Ascending aorta (tissue), 2 donors: ENCODE data around the gene PHOX2B. TPM values are rescaled to one million over a fixed set of nuclear protein-coding genes. Genes with fewer than 3 reads are reported as not detected.

Experiments
- DNase-seq, 2 donors: peaks; one replicate each; pipeline ENCODE4 v3.0.0-alpha.2; 2019; ENCODE audit warnings: low spot score in 2 of 2
- H3K27ac ChIP-seq, 2 donors: fragments of 200-600 bp; sonication (generic); one replicate each; pipeline ENCODE4 v1.5.1; 2016 to 2017; ENCODE audit warnings: mild to moderate bottlenecking in 1 of 2
- H3K27me3 ChIP-seq: fragments of 200-600 bp; sonication (generic); one replicate; pipeline ENCODE4 v1.5.1; 2017
- H3K36me3 ChIP-seq, 2 donors: fragments of 200-600 bp; sonication (generic); one replicate each; pipeline ENCODE4 v1.5.1; 2016
- H3K4me1 ChIP-seq, 2 donors: fragments of 200-600 bp; sonication (generic); one replicate each; pipeline ENCODE4 v1.5.1; 2016 to 2017; ENCODE audit warnings: mild to moderate bottlenecking in 1 of 2
- H3K4me3 ChIP-seq, 2 donors: fragments of 200-600 bp; sonication (generic); one replicate each; pipeline ENCODE4 v1.5.1; 2016 to 2017; ENCODE audit warnings: mild to moderate bottlenecking in 1 of 2
- H3K9me3 ChIP-seq, 2 donors: fragments of 200-600 bp; sonication (generic); one replicate each; pipeline ENCODE4 v1.5.1; 2016
- intact Hi-C: fragments of 100-400 bp; cut with DNase I; formaldehyde crosslinking; loops from one replicate; pipeline ENCODE4 v1.15.1; 2023
- total RNA-seq: library from RNA; depleted of rRNA; stranded (reverse); fragments of >200 nt; gene quantifications from one replicate; pipeline ENCODE4 v1.1.0, GENCODE V29; 2016
- TF ChIP-seq, protein P1 (sequence below), 3 experiments: fragments of 200-600 bp in 2 of 3; fragments of 450-650 bp in 1 of 3; sonication (generic) in 2 of 3; IDR thresholded peaks; one replicate each; pipeline ENCODE4 v1.5.1; 2016 to 2019; ENCODE audit warnings: antibody characterized with exemption in 3 of 3, mild to moderate bottlenecking in 1 of 3, moderate library complexity in 1 of 3

PHOX2B gene
- total RNA-seq, 1 donor from 2014 or later = not detected

DNA sequence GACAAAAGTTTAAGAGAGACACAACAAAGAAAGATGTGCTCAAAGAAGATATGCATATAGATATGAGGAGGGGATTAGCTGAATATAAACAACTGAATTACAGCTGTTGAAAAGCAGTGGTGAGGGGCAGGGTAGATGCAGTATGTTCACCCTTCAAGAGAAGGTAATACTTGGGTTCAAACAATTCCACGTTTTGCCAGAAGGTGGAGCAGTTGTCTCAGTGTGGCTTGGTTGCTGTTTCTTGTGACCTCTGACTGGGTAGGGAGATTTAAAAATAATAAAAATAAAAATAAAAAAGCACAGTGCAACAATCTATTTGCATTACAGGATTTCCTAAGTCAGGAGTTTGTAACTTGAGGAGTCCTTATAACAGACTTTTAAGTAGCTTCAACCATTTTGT, 23.3 kb downstream of the PHOX2B start:
- Histone ChIP-seq H3K27ac (no peak overlapping the region), H3K27me3 (no peaks in the 10 kb centered on the region), H3K4me3 (no peak overlapping the region), H3K9me3 (no peaks in the 10 kb centered on the region), H3K36me3 (no peaks in the 10 kb centered on the region), H3K4me1 (no peaks in the 10 kb centered on the region)
- intact Hi-C loops = no loop called here
- TF ChIP-seq, protein P1, sequence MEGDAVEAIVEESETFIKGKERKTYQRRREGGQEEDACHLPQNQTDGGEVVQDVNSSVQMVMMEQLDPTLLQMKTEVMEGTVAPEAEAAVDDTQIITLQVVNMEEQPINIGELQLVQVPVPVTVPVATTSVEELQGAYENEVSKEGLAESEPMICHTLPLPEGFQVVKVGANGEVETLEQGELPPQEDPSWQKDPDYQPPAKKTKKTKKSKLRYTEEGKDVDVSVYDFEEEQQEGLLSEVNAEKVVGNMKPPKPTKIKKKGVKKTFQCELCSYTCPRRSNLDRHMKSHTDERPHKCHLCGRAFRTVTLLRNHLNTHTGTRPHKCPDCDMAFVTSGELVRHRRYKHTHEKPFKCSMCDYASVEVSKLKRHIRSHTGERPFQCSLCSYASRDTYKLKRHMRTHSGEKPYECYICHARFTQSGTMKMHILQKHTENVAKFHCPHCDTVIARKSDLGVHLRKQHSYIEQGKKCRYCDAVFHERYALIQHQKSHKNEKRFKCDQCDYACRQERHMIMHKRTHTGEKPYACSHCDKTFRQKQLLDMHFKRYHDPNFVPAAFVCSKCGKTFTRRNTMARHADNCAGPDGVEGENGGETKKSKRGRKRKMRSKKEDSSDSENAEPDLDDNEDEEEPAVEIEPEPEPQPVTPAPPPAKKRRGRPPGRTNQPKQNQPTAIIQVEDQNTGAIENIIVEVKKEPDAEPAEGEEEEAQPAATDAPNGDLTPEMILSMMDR (IDR thresholded peaks at IDR 0.05) = no peak
- DNase-seq = no peak

- H3K27me3 ChIP-seq = no peaks in the 10 kb centered on the region
- no peaks in the 10 kb centered on the region for H3K36me3 ChIP-seq
- TF ChIP-seq, protein P1 (IDR thresholded peaks at IDR 0.05) = no peak
- no peak overlapping the region for H3K4me3 ChIP-seq
- no peak overlapping the region for H3K27ac ChIP-seq
- no peaks in the 10 kb centered on the region for H3K9me3 ChIP-seq
- no peak for DNase-seq
- intact Hi-C loops = no loop called here
- no peaks in the 10 kb centered on the region for H3K4me1 ChIP-seq
Measured at GRCh38 chr4:41723286-41723685, 25.2 kb downstream of the PHOX2B start.

DNA sequence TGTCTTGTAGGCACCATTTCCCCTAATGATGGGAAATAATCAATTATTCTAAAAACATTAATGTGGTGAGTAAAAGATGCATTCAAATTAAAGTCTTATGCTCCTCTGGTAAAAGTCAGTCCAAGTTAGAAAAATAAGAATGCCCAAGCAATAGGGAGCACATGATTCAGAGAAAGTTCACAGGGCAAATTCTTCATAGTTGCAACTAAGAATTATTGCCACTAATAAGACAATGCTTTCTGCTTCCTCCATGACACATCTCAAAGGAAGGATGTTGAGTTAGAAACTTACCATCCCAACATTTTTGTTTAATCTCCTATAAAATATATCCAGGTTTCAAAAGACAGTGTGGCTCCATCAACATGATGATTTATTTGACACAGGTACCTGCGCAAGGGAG, 26.3 kb downstream of the PHOX2B start:
- no peak for DNase-seq
- Histone ChIP-seq H3K4me3 (no peak overlapping the region), H3K4me1 (no peaks in the 10 kb centered on the region), H3K27me3 (no peaks in the 10 kb centered on the region), H3K27ac (no peak overlapping the region), H3K9me3 (no peaks in the 10 kb centered on the region), H3K36me3 (no peaks in the 10 kb centered on the region)
- TF ChIP-seq, protein P1 (IDR thresholded peaks at IDR 0.05) = no peak
- intact Hi-C loops = no loop called here

DNA sequence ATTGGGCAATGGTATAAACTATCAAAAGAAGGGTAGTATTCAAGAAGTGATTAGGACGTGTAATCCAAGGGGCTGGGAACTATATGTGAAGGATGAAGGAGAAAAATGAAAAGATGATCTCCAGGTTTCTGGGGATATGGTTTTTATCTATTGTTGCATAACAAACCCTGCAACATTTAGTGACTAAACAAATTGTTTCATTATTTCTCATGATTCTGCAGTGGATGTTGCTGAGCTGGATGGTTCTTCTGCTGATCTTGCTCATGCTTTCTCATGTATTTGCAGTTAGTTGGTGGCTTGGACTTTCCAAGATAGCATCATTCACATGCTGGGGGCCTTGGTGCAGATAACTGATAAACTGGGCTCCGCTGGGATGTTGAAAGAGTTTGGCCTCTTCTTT, 29.1 kb downstream of the PHOX2B start:
- intact Hi-C loops = no loop called here
- no peaks in the 10 kb centered on the region for H3K9me3 ChIP-seq
- H3K4me3 ChIP-seq = no peak overlapping the region
- DNase-seq = no peak
- TF ChIP-seq, protein P1 (IDR thresholded peaks at IDR 0.05) = no peak
- H3K27me3 ChIP-seq = no peaks in the 10 kb centered on the region
- H3K27ac ChIP-seq = no peak overlapping the region
- H3K4me1 ChIP-seq = no peaks in the 10 kb centered on the region
- no peaks in the 10 kb centered on the region for H3K36me3 ChIP-seq

- Histone ChIP-seq H3K27me3 (no peaks in the 10 kb centered on the region), H3K9me3 (no peaks in the 10 kb centered on the region), H3K4me3 (no peak overlapping the region), H3K27ac (no peak overlapping the region), H3K4me1 (no peaks in the 10 kb centered on the region), H3K36me3 (no peaks in the 10 kb centered on the region)
- DNase-seq = no peak
- TF ChIP-seq, protein P1 (IDR thresholded peaks at IDR 0.05) = no peak
- intact Hi-C loops = no loop called here
Measured at GRCh38 chr4:41718907-41719306, 29.6 kb downstream of the PHOX2B start.

DNA sequence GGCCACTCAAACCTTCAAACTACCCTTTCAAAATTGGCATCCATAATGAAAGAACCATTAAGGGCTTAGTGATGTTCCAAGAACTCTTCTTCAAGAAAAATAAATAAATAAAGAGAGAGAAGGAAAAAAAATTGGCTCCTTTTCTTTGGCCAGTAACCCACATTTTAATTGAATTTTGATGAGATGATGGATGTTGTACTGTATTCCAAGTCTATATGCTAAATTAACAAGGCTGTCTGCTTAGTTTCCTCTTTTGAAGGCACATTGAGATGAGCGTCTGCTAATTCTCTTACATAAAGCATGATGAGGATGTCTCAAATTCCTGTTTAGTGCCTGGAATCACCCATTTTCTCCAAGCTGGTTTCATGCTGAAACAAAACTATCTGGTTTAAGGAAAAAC, 33.4 kb downstream of the PHOX2B start:
- intact Hi-C loops = no loop called here

More for the DNA sequence above, 33.4 kb downstream of the PHOX2B start:
- H3K27me3 ChIP-seq = no peaks in the 10 kb centered on the region
- no peak overlapping the region for H3K4me3 ChIP-seq
- no peaks in the 10 kb centered on the region for H3K4me1 ChIP-seq
- H3K27ac ChIP-seq = no peak overlapping the region
- no peaks in the 10 kb centered on the region for H3K36me3 ChIP-seq
- no peak for DNase-seq
- no peaks in the 10 kb centered on the region for H3K9me3 ChIP-seq
- TF ChIP-seq, protein P1 (IDR thresholded peaks at IDR 0.05) = no peak
